ENCODE data around the gene KDM6B. TPM values are rescaled to one million over a fixed set of nuclear protein-coding genes. Genes with fewer than 3 reads are reported as not detected.

Gene KDM6B
- total RNA-seq, 1 donor from 2014 or later = 2.7 TPM

DNA sequence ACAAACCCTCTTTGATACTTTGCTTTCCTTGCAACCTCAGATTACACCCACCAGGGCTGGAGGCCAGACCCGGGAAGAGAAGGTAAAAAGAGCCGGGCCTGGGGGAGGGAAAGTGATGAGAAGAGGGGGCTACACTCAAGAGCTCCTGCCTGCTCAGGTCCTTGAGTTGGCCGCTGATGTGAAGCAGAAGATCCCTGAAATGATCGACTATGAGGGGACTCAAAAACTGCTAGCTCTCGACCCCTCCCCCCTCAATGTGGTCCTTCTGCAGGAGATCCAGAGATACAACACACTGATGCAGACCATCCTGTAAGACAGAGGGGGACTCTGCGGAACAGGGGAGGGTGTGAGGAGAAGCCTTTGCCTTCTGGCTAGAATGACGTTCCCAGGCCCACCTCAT lies 2.8 kb upstream of the KDM6B start:
- TF ChIP-seq, protein P1, sequence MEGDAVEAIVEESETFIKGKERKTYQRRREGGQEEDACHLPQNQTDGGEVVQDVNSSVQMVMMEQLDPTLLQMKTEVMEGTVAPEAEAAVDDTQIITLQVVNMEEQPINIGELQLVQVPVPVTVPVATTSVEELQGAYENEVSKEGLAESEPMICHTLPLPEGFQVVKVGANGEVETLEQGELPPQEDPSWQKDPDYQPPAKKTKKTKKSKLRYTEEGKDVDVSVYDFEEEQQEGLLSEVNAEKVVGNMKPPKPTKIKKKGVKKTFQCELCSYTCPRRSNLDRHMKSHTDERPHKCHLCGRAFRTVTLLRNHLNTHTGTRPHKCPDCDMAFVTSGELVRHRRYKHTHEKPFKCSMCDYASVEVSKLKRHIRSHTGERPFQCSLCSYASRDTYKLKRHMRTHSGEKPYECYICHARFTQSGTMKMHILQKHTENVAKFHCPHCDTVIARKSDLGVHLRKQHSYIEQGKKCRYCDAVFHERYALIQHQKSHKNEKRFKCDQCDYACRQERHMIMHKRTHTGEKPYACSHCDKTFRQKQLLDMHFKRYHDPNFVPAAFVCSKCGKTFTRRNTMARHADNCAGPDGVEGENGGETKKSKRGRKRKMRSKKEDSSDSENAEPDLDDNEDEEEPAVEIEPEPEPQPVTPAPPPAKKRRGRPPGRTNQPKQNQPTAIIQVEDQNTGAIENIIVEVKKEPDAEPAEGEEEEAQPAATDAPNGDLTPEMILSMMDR (conservative IDR thresholded peaks at IDR 0.05; ENCODE audit: low read depth, low read length) = no peak

DNA sequence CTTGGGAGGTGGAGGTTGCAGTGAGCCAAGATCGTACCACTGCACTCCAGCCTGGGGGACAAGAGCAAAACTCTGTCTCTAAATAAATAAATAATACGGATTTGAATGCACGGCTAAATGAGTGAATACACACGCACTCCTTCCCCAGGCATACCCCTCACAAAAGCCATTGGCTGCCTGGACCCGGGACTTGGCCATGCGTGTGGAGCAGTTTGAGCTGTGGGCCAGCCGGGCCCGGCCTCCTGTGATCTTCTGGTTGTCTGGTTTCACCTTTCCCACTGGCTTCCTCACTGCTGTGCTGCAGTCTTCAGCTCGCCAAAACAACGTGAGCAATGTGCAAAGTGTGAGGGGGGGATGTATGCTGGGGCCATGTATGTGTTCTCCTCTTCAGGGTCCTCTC lies 1.6 kb upstream of the KDM6B start:
- H3K4me3 ChIP-seq (ENCODE audit: low read depth, low read length) = no peak overlapping the region
- DNase-seq (ENCODE audit: low read depth) = no peak
- TF ChIP-seq, protein P1 (conservative IDR thresholded peaks at IDR 0.05; ENCODE audit: low read depth, low read length) = no peak

More for the DNA sequence above, 2.8 kb upstream of the KDM6B start:
- no peak overlapping the region for H3K4me3 ChIP-seq (ENCODE audit: low read depth, low read length)
- DNase-seq (ENCODE audit: low read depth) = no peak

DNA sequence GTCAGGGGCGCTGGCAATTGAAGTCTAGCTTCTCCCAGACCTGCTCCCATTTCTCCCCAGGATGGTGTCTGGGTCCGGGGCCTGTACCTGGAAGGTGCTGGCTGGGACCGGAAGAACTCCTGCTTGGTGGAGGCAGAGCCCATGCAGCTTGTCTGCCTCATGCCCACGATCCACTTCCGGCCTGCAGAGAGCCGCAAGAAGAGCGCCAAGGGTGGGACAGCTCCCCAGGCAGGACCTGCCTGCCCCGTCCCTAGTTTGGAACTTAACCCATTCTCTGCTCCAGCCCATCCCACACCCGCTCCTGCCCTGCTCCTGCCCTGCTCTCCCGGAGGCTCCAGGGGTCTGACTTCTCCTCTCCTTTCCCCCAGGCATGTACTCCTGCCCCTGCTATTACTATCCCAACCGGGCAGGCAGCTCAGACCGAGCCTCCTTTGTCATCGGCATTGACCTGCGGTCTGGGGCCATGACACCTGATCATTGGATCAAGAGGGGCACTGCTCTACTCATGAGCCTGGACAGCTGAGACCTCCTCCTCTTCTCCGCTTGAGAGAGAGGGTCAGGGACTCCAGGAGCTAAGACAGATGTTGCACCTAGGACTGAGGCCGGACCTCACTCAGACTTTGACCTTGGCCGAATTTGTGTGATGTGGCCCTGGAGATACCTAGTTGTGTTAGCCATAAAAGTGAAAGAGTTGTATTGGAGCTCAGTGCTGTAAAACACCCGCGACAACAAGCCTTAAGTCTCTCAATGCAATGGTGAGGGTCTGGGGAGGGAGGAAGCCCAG lies 814 bp upstream of the KDM6B start:
- TF ChIP-seq, protein P1 (conservative IDR thresholded peaks at IDR 0.05; ENCODE audit: low read depth, low read length) = no peak
- no peak for DNase-seq (ENCODE audit: low read depth)

DNA sequence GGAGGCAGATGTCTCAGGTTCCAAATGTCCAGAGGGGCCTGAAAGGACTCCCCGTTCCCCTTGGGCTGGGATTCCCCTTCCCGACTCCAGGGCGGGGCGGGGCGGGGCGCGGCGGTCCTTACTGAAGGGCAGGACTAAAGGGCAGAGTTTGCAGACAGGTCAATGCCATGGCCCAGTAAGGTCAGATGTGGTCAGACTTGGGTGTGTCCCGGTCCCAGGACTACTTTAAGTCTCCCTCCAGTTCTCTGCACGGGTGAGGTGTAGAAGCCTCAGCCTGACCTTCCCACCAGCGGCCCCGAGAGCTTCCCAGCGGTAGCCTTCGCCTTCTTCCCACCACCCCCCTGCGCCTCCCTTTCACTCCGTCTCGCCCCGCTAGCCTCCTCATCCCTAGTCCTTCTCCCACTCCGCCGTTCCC lies 532 bp downstream of the KDM6B start:
- TF ChIP-seq, protein P1 (conservative IDR thresholded peaks at IDR 0.05; ENCODE audit: low read depth, low read length) = no peak
- H3K4me3 ChIP-seq (ENCODE audit: low read depth, low read length) = peak overlapping the region; percentile 91
- DNase-seq (ENCODE audit: low read depth) = no peak

More for the DNA sequence above, 814 bp upstream of the KDM6B start:
- H3K4me3 ChIP-seq (ENCODE audit: low read depth, low read length) = peak overlapping the region; percentile 91

DNA sequence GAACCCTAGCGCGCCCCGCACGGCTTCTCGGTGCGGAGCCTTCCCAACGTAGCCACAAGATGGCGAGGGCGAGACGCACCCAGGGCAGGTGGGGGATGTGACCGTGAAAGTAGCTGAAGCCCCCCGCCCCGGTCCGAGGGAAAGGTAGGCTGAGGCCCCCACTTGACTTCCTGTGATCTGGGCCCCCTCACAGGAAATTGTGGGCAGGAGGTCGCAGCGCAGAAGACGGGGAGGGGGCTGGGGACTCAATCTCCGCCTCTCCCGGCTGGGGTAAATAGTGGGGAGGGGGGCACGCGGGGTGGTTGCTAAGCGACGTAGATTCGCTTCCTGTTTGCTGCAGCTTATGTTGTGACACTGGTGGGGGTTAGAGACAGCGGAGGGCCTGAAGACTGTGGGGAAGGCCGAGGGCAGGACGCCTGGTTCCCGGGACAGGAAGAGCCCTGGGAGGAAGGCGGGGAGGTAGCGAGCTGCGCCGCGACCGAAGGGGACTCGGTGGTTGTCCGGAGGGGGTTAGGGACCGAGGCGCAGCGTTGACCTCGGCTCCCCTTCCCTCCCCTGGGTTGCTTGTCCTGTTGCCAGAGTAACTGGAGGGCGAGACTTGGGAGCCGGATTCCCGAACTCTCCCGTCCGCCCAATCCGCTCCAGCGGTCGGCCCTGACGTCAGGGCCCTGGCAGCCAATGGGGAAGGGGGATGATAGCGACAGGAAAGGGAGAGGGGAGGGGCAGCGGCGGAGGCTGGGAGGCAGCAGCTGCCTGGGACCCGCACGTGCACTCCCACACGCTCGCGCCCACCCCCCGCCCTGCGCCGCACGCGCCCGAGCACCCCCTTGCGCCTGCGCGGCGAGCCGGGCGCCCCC lies 1.2 kb downstream of the KDM6B start:
- H3K4me3 ChIP-seq (ENCODE audit: low read depth, low read length) = peak overlapping the region; percentile 91
- DNase-seq (ENCODE audit: low read depth) = no peak
- TF ChIP-seq, protein P1 (conservative IDR thresholded peaks at IDR 0.05; ENCODE audit: low read depth, low read length) = peak; percentile 78

DNA sequence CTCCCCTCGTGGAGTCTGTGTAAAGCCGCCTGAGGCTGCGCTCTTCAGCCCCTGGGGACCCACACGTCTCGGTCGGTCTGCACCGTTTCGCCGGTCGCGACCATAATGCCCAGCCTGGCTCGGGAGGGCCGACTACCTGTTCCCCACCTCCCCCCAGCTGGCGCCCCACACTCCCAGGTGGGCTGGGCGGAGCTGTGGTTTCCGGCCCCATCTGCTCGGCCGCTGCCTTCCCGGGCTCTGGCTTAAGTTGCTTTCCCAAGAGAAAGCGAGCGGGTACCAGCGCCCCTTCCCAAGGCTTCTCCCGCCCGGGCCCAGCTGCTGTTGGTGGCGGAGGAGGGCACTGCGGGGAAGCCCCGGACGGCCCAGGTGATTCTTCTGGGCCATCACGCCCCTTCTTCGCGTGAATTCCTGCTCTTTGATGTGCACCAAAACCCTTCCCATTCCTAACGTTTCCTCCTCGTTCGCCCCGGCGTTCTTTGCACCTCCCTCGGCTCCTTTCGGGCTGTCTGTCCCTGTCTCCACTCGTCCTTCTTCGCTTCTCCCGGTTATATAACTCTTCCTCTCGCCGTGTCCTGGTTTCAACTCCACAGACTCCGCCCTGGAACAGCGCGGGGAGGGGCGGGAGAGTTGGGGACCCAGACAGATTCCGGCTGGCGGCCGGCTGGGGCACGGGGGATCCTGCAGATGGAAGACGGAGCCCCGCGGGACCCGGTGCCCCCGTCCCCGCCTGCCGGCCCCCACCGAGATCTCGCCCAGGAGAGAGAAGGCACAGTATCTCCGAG lies 2.0 kb downstream of the KDM6B start:
- TF ChIP-seq, protein P1 (conservative IDR thresholded peaks at IDR 0.05; ENCODE audit: low read depth, low read length) = no peak
- no peak for DNase-seq (ENCODE audit: low read depth)
- H3K4me3 ChIP-seq (ENCODE audit: low read depth, low read length) = peak overlapping the region; percentile 91

All from epithelial cell of proximal tubule (primary cell).